HG03135 (cell line): Measurements from ENCODE around the gene HYDIN.

Source experiments
- ATAC-seq: cut with Tn5 transposase; IDR thresholded peaks from one replicate; pipeline ENCODE4 v1.9.1; 2021; ENCODE audit warnings: mild to moderate bottlenecking, moderate library complexity; ENCODE audit not compliant: unreplicated experiment

HYDIN gene

GRCh38 chr16:70769131-70769530 lies 461.4 kb downstream of the HYDIN start:
- ATAC-seq: no peak

GRCh38 chr16:70768203-70768580 lies 462.3 kb downstream of the HYDIN start:
- no peak for ATAC-seq

DNA sequence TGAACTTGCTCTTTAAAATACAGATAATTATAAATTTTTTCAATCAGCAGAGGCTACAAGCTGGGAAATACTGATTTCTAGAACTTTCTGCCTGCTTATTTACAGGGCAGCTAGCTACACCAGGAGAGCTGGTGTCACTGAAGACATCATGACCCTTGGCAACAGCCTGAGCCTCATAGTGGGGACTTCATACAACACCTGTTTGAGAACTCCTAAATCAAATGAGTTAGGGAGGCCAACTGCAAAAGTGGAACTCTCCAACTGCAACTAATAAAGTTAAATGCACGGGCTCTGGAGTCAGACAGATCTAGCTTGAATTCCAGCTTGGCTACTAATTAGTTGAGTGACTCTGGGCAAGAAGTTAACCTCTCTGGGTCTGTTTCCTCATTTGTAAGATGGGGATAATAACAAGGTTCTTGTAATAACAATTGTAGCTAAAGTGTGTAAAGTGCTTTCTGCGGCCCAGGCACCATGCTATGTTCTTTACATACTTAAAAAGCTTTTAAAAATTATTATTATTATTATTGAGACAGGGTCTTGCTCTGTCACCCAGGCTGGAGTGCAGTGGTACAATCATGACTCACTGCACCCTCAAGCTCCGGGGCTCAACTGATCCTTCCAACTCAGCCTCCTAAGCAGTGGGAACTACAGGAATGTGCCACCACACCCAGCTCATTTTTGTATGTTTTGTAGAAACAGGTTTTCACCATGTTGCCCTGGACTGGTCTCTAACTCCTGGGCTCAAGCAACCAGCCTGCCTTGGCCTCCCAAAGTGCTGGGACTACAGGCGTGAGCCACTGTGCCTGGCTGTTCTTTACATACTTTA lies 462.9 kb downstream of the HYDIN start:
- ATAC-seq: no peak

- no peak for ATAC-seq
These were observed 463.9 kb downstream of the HYDIN start for GRCh38 chr16:70766658-70767057.

DNA sequence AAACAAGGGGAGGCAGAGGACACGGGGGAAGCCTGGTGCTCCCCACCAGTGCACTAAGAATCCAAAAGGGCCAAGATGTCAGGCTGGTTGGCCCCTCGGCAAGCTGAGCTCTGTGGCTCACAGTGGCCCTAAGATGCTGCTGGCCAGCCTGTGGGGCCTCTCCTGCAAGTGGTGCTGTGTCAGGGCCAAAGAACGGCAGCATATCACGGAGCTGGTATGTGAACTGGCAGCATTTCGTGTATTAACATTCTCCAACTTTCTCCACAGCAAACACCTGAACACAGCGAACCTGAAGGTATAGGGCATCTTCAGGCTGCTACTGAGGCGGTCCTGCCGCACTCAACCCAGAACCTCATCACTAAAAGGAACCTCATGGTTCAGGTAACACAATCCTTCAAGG lies 464.3 kb downstream of the HYDIN start:
- ATAC-seq: no peak

- ATAC-seq: no peak
These were observed 465.0 kb downstream of the HYDIN start for GRCh38 chr16:70765491-70765890.

GRCh38 chr16:70764632-70765031 lies 465.9 kb downstream of the HYDIN start:
- ATAC-seq: no peak

DNA sequence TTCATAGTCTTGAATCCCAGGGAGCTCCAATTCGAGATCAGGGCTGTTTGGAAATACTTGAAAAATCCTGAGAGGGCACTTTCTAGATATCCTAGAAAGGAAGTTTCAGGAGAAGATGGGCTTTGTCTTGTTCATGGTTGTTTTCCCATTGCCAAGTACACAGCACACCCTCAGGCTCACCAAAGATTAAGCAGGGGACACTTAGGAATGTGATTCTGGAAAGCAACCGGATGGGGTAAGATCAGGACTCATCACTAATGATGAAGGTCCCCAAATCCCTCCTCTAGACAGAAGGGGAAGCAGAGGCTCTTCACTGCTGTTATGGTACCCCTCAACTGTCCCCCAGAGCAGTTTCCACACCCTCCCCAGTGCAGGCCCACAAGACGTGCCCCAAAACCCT lies 470.3 kb downstream of the HYDIN start:
- no peak for ATAC-seq

DNA sequence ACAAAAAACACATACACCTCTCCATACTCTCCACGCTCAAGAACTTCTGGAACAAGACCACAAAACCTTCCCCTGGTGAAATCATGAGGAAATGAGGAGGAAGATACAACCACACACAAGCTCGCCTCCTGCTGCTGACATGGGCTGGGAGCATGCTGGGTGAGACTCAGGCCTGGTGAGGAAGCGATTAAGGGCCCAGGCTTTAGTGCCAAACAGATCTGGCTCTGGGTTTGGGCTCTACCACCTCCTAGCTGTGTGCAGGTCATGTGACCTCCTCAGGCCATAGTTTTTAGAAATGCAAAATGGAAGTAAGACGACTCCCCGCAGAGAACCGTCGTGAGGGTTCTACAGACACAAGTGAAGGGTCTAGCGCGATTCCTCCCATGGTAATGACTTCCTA lies 470.9 kb downstream of the HYDIN start:
- no peak for ATAC-seq

DNA sequence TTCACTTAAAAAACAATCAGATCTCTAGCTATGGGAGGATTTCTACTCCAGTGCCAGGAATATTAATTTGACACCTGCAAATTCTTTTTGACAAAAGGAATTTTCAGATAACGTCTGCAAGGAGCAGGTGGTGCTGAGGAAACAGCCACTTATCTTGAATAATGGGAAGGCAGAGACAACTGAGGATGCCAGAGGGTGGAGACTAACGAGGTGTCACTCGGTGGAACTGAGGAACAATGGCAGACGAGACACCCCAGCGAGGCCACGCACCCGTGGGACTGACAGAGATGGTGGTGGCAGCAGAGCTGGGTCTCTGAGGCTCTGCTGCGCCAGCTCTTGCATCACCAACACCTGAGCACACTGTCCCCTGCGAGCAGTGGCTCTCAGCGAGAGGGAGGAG lies 471.7 kb downstream of the HYDIN start:
- no peak for ATAC-seq
